Stimulated activated naive B cell treated with anti-CD40 and anti-IgM and Interleukin-4, amounts not matched to agents 10 μg/mL and 1 μg/mL and 100 μg/mL, for 72 hours (primary cell): ENCODE results near the gene MYH10.

Experiments used
- ATAC-seq, 2 donors: fragments of 150-1000 bp; cut with Tn5 transposase; replicated peaks; 2 replicates each; pipeline ENCODE4 v1.10.0; 2021; ENCODE audit warnings: moderate library complexity in 1 of 2
- DNase-seq: peaks from one replicate; pipeline ENCODE4 v3.0.0; 2021
- H3K27ac Mint-ChIP-seq: one replicate; pipeline ENCODE4 v1.8.0; 2022; ENCODE audit warnings: mild to moderate bottlenecking, mixed read lengths
- H3K27me3 Mint-ChIP-seq, 2 donors: one replicate each; pipeline ENCODE4 v1.8.0; 2022; ENCODE audit warnings: mixed read lengths in 2 of 2
- H3K36me3 Mint-ChIP-seq, 2 donors: one replicate each; pipeline ENCODE4 v1.8.0; 2022; ENCODE audit warnings: mixed read lengths in 2 of 2, mild to moderate bottlenecking in 1 of 2
- H3K4me1 Mint-ChIP-seq, 2 donors: one replicate each; pipeline ENCODE4 v1.8.0; 2022; ENCODE audit warnings: mixed read lengths in 2 of 2, mild to moderate bottlenecking in 1 of 2
- H3K4me3 Mint-ChIP-seq, 2 donors: one replicate each; pipeline ENCODE4 v1.8.0; 2022; ENCODE audit warnings: mild to moderate bottlenecking in 2 of 2, mixed read lengths in 2 of 2, moderate library complexity in 1 of 2
- H3K9me3 Mint-ChIP-seq, 2 donors: one replicate each; pipeline ENCODE4 v1.8.0; 2022; ENCODE audit warnings: mixed read lengths in 2 of 2, mild to moderate bottlenecking in 1 of 2

Gene MYH10

DNA sequence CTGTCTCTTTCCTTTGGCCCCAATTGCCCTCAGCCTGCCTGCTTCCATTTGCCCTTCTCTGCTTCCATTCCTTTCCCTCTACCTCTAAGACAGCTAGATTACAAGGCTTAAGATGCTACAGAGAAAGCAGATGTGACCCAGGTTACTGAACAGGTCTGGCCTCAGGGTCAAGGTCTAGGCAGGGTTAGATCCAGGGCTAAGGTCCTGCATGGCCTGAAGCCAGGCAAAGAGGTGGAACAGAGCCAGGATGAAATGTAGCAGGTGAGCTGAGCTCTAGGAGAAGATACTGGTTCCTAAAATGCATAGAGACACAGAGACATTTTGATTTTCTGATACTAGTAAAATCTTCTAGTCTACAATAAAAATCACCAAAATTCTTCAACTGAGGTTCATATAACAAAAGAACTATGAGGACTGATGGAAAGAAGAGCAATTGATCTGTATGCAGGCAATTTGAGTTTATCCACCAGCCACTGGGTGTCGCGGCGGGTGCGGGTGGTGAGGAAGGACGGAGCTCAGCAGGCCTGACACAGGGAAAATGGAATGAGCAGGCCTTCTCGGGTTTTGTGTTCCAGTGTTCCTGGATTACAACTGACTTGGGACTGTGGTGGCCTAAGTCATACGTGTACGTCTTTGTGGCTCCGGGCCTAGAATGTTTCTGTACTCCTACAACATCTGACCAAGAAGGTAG is 95.9 kb downstream of the MYH10 start:
- ATAC-seq = no peak
- Mint-ChIP-seq H3K4me1 (no peaks in the 10 kb centered on the region), H3K36me3 (no peaks in the 10 kb centered on the region), H3K9me3 (no peaks in the 10 kb centered on the region), H3K27me3 (no peaks in the 10 kb centered on the region), H3K4me3 (no peak overlapping the region), H3K27ac (no peak overlapping the region)
- no peak for DNase-seq

DNA sequence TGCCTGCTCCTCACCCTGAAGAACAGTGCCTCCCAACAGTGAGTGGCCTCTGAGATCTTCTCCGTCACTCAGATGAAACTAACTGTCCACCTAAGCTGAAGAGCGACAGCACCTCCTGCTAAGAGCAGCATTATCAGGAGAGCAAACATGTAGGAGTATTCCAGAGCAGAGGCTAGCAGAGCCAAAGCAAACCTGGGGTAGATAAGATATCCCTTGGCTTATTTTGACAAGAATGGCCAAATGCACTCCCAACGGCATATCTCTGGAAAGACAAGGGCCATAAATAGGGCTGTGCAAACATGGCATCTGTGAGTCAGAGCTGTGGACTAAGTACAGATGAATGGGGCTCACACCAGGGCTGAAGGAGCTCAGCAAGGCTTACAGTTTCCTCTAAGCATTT is 98.5 kb downstream of the MYH10 start:
- Mint-ChIP-seq H3K4me1 (no peaks in the 10 kb centered on the region), H3K36me3 (no peaks in the 10 kb centered on the region), H3K27me3 (no peaks in the 10 kb centered on the region), H3K9me3 (no peaks in the 10 kb centered on the region), H3K27ac (no peak overlapping the region), H3K4me3 (no peak overlapping the region)
- ATAC-seq (no peak), DNase-seq (no peak)

- Mint-ChIP-seq H3K36me3 (peaks cover 2 to 3% of the 10 kb centered on the region in 2 donors), H3K27ac (no peak overlapping the region), H3K4me1 (no peaks in the 10 kb centered on the region), H3K9me3 (no peaks in the 10 kb centered on the region), H3K27me3 (no peaks in the 10 kb centered on the region), H3K4me3 (no peak overlapping the region)
- ATAC-seq = no peak
- no peak for DNase-seq
These were observed 107.9 kb downstream of the MYH10 start for GRCh38 chr17:8522577-8522976.

DNA sequence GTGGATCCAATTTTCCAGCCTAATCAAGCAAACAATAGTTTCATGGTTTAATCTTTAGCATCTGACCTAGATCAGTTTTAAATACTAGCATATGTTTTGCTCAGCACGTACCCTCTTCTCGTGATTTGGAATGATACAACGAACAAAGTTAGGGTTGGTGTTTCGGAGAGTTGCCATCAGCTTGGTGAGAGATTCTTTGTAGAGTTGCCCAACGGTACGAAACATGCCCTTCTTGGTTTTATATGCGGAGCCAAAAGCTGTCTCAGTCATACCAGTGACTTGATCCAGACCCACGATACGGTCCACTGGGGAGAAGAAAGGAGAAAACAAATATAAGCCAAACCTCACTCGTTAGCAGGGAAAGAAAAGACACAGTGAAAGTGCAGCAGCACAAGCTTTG is 109.5 kb downstream of the MYH10 start:
- Mint-ChIP-seq H3K9me3 (no peaks in the 10 kb centered on the region), H3K4me1 (no peaks in the 10 kb centered on the region), H3K4me3 (no peak overlapping the region), H3K36me3 (peaks cover 4 to 10% of the 10 kb centered on the region in 2 donors), H3K27ac (no peak overlapping the region), H3K27me3 (no peaks in the 10 kb centered on the region)
- ATAC-seq (no peak), DNase-seq (no peak)

- DNase-seq (no peak), ATAC-seq (no peak)
- Mint-ChIP-seq H3K4me3 (no peak overlapping the region), H3K36me3 (peaks cover 6 to 21% of the 10 kb centered on the region in 2 donors), H3K9me3 (no peaks in the 10 kb centered on the region), H3K27me3 (no peaks in the 10 kb centered on the region), H3K4me1 (no peaks in the 10 kb centered on the region), H3K27ac (no peak overlapping the region)
These were observed 111.7 kb downstream of the MYH10 start for GRCh38 chr17:8518850-8519249.

DNA sequence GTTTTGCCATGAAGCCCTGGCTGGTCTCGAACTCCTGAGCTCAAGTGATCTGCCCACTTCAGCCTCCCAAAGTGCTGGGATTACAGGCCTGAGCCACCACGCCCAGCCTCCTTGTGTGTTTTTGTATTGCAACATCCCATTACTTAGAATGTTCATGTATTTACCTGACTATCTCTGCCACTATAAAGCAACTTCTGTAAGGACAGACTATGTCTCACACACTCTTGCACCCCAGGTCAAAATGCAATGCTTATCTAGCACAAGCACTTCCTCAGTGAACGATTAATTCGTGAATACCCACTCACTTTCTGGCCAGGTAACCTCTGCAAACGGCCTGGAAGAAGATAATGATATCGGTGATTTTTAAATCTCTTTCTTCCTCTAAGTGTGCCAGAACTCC is 112.2 kb downstream of the MYH10 start:
- ATAC-seq (no peak), DNase-seq (no peak)
- H3K9me3 Mint-ChIP-seq = no peaks in the 10 kb centered on the region
- no peaks in the 10 kb centered on the region for H3K4me1 Mint-ChIP-seq
- H3K27me3 Mint-ChIP-seq = no peaks in the 10 kb centered on the region
- no peak overlapping the region for H3K4me3 Mint-ChIP-seq
- no peak overlapping the region for H3K27ac Mint-ChIP-seq
- peaks cover 6 to 21% of the 10 kb centered on the region in 2 donors for H3K36me3 Mint-ChIP-seq

- ATAC-seq (no peak), DNase-seq (no peak)
- H3K9me3 Mint-ChIP-seq = no peaks in the 10 kb centered on the region
- H3K4me3 Mint-ChIP-seq = no peak overlapping the region
- H3K27me3 Mint-ChIP-seq = no peaks in the 10 kb centered on the region
- H3K36me3 Mint-ChIP-seq = peaks cover 6 to 21% of the 10 kb centered on the region in 2 donors
- H3K27ac Mint-ChIP-seq = no peak overlapping the region
- H3K4me1 Mint-ChIP-seq = no peaks in the 10 kb centered on the region
These were observed 115.7 kb downstream of the MYH10 start for GRCh38 chr17:8514801-8515200.

DNA sequence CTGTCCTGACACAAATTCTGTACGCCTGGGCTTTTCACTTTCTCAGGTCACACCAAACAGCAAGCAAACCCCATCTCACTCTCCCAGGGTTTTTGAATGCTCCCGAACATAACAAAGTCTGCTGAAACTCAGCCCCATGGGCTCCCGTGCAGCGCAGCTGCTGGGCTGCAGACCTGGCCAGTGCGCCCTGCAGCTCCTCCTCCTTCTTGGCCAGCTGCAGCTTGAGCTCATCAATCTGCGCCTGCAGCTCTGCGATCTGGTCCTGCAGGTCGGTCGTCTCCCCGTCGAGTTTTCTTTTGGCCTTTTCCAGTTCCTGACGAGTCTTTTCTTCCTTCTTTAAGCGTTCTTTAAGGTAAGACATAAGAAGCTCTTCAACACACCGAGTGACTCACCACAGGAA is 124.4 kb downstream of the MYH10 start:
- Mint-ChIP-seq H3K27me3 (no peaks in the 10 kb centered on the region), H3K36me3 (peaks cover 5 to 9% of the 10 kb centered on the region in 2 donors), H3K4me1 (no peaks in the 10 kb centered on the region), H3K9me3 (no peaks in the 10 kb centered on the region), H3K4me3 (no peak overlapping the region), H3K27ac (no peak overlapping the region)
- ATAC-seq (no peak), DNase-seq (no peak)

GRCh38 chr17:8504460-8505207 is 125.9 kb downstream of the MYH10 start:
- Mint-ChIP-seq H3K4me1 (no peaks in the 10 kb centered on the region), H3K9me3 (no peaks in the 10 kb centered on the region), H3K27me3 (no peaks in the 10 kb centered on the region), H3K27ac (no peak overlapping the region), H3K4me3 (no peak overlapping the region), H3K36me3 (peaks cover 7 to 14% of the 10 kb centered on the region in 2 donors)
- ATAC-seq (no peak), DNase-seq (no peak)

DNA sequence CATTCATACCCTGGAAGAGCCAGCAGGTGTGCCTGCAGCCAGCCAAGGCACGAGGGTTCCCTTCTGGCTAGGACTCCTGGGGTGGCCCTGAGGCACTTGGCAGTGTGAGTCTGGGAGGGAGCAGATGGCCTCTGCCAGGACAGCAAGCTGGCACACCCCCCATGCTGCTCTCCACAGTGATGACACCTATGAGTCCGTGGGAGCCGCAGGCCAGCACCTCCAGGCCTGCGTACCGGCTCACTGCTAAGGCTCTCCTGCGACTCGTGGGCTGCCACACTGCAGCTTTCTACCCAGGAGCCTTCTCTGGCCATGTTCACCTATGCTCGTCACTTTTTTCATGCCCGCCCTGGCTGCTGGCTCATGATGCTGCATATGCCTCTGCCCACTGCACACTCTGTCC is 126.7 kb downstream of the MYH10 start:
- Mint-ChIP-seq H3K27me3 (no peaks in the 10 kb centered on the region), H3K36me3 (peaks cover 7 to 8% of the 10 kb centered on the region in 2 donors), H3K4me1 (no peaks in the 10 kb centered on the region), H3K27ac (no peak overlapping the region), H3K4me3 (no peak overlapping the region), H3K9me3 (no peaks in the 10 kb centered on the region)
- DNase-seq = no peak
- ATAC-seq = no peak

- DNase-seq = no peak
- Mint-ChIP-seq H3K36me3 (peaks cover 5 to 8% of the 10 kb centered on the region in 2 donors), H3K27me3 (no peaks in the 10 kb centered on the region), H3K4me3 (no peak overlapping the region), H3K27ac (no peak overlapping the region), H3K4me1 (no peaks in the 10 kb centered on the region), H3K9me3 (no peaks in the 10 kb centered on the region)
- ATAC-seq = no peak
These were observed 127.2 kb downstream of the MYH10 start for GRCh38 chr17:8503368-8503767.

DNA sequence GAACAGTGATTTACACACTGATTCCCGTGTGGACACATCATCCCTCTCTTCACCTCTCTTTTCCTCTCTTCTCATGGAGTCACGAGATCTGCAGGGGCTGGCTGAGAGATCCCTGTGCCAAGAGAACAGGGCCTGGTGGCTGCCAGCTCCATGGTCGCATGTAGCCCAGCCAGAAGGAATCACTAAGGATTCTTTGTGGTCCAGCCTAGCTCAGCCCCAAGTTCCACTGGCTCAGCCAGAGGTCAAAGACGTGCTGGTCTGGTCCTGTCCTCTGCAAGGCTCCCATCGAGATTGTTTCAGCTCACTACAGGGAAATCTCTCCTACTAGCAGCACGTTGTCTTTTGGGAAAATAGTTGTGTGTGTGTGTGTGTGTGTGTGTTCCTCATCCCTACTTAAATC is 128.4 kb downstream of the MYH10 start:
- peaks cover 5 to 8% of the 10 kb centered on the region in 2 donors for H3K36me3 Mint-ChIP-seq
- no peaks in the 10 kb centered on the region for H3K4me1 Mint-ChIP-seq
- DNase-seq = no peak
- no peaks in the 10 kb centered on the region for H3K9me3 Mint-ChIP-seq
- no peak for ATAC-seq
- H3K27ac Mint-ChIP-seq = no peak overlapping the region
- no peak overlapping the region for H3K4me3 Mint-ChIP-seq
- no peaks in the 10 kb centered on the region for H3K27me3 Mint-ChIP-seq

- ATAC-seq = no peak
- Mint-ChIP-seq H3K27ac (no peak overlapping the region), H3K4me1 (no peaks in the 10 kb centered on the region), H3K9me3 (no peaks in the 10 kb centered on the region), H3K4me3 (no peak overlapping the region), H3K36me3 (peaks cover 5 to 8% of the 10 kb centered on the region in 2 donors), H3K27me3 (no peaks in the 10 kb centered on the region)
- DNase-seq = no peak
These were observed 129.9 kb downstream of the MYH10 start for GRCh38 chr17:8500609-8501008.

DNA sequence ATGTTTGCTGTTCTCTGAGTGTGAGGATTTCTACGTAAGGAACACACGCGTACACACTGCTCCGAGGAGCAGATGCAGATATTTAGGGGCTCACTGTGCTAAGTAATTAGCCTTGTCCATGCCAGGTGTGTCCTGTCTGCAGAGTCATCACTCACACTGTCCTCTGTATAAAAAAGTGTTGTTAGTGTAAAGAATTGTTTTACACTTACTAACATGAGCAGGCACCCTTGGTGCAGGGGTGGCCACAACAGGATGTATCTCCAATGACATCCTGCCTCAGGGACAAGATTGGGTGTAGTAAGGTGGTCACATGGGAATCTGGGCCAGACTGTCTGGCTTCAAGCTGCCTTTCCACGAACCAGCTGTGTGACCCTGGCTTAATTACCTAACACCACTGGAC is 130.9 kb downstream of the MYH10 start:
- Mint-ChIP-seq H3K4me1 (no peaks in the 10 kb centered on the region), H3K27ac (no peak overlapping the region), H3K27me3 (no peaks in the 10 kb centered on the region), H3K36me3 (peaks cover 5 to 8% of the 10 kb centered on the region in 2 donors), H3K9me3 (no peaks in the 10 kb centered on the region), H3K4me3 (no peak overlapping the region)
- DNase-seq = no peak
- ATAC-seq = no peak

- H3K27me3 Mint-ChIP-seq = no peaks in the 10 kb centered on the region
- no peaks in the 10 kb centered on the region for H3K9me3 Mint-ChIP-seq
- no peak for ATAC-seq
- peaks cover 5 to 9% of the 10 kb centered on the region in 2 donors for H3K36me3 Mint-ChIP-seq
- no peak overlapping the region for H3K27ac Mint-ChIP-seq
- H3K4me3 Mint-ChIP-seq = no peak overlapping the region
- no peaks in the 10 kb centered on the region for H3K4me1 Mint-ChIP-seq
- no peak for DNase-seq
These were observed 131.4 kb downstream of the MYH10 start for GRCh38 chr17:8499171-8499570.
